Fibroblast of peridontal ligament (primary cell): ENCODE measurements around the gene ERBB4.
"Not testable (repeated sequence)": the region's sequence is repeated elsewhere in the genome, so short reads cannot be mapped to it uniquely, and the experiment has no call there.

Source experiments
- DNase-seq: peaks from one replicate; pipeline ENCODE4 v3.0.0-alpha.2; 2010; ENCODE audit errors: extremely low read depth

ERBB4 gene

DNA sequence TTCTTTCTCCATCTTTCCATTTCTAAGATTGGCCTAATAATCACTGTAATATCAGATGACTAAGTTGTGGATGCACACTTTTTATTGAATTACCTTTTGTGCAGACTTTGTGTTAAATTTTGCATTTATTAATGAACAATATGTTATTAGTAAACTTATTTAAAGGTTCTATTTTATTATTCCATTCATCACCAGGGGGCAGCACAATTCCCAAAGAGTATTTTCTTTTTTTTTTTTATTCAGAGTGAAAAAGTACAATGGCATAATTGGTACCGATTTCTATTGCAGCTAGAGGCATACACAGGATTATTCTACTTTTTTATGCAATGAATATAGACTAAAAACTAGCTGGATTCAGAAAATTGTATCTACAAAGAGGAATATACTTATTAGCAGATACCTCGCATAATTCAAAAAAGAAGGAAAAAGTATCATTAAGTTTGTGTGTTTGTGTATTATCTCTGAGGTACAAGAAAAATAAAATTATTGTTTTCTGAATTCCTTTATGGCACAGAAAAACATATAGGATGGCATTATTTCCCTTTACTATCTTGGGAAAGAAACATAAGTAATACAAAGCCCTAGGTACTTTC is 390.6 kb downstream of the ERBB4 start:
- peak; percentile 45 for DNase-seq

GRCh38 chr2:212146416-212146815 is 392.2 kb downstream of the ERBB4 start:
- no peak for DNase-seq

DNA sequence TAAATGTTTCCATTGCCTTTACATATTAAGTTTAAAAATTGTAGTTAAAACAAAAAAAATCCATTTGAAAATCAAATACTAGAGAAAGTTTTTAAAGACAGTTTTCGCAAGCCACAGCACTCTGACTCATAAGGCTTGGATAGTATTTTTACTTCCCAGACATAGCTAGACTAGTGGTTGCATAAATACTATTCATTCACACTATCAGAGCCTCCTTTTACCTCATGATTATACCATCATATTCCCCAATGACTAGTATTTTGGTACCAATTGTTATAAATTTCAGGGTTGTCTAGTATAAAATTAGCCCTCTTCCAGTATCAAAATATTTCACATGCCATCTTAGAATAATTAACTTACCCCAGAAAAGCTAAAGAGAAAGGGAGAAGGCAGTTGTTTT is 393.5 kb downstream of the ERBB4 start:
- peak; percentile 87 for DNase-seq

DNA sequence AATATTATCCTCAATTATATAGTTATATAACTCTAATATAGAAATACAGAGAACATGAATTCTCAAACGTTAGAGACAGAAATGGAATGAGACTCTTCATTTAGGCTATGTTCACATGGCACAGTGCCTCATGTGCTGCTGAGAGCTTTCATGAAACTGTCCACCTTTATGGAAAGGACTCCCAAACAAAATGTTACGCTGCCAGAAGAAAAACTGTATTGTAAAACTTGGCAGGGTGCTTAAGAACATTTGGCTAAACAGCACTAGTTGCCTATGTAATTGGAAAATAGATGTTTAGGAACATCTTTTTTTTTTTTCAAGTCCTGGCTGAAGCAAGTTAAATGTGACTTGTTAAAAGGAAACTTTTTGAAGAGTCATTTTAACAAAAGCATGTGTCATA is 396.0 kb downstream of the ERBB4 start:
- DNase-seq: peak; percentile 36

- no peak for DNase-seq
Measured at GRCh38 chr2:212141499-212141898, 397.1 kb downstream of the ERBB4 start.

DNA sequence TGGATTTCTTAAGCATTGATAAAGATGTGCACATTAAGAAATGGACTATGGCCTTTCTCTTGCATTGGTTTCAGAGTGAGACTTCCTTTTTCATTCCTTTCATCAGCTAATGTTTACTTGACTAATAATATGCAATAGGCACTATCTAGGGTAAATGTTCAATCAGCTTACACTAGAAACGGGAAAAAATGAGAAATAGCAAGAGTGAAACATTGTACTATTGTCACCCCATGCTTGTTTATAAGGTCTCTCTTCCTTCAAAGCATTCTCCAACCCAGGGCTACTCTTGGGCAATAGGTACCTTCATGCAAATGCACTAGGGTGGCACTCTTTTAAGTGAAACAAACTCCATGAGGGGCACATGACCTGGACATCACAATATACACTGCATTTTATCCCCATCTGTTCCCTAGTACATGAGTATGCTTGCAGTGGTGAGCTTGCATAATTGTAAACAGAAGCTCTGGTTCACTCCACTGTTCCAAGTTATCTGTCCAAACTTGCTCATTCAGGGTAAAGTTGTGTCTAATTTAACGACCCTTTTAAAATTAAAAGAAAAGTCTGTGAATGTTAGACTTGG is 402.3 kb downstream of the ERBB4 start:
- peak; percentile 55 for DNase-seq

GRCh38 chr2:212135739-212136138 is 402.9 kb downstream of the ERBB4 start:
- DNase-seq: peak; percentile 73

- DNase-seq: no peak
Measured at GRCh38 chr2:212133337-212133736, 405.3 kb downstream of the ERBB4 start.

- DNase-seq: no peak
Measured at GRCh38 chr2:212124598-212124997, 414.0 kb downstream of the ERBB4 start.

- no peak for DNase-seq
Measured at GRCh38 chr2:212119591-212119990, 419.0 kb downstream of the ERBB4 start.

DNA sequence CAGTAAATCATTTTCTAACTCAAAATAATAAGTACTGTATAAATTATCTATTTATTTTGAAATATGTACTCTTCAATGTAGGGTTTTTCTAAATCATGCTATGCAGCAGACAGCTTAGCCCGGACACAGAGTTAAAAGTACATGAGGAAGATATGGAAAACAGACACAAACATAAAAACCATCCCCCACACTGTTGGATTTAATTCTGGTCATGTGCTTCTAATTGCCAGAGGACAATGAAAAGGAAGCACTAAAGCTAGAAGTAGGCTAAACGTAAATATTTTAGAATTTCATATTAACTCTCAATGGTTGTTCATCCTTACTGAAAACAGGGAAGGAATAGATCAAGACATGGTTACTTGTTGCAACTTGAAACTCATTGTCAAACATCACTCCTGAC is 420.7 kb downstream of the ERBB4 start:
- DNase-seq: no peak

DNA sequence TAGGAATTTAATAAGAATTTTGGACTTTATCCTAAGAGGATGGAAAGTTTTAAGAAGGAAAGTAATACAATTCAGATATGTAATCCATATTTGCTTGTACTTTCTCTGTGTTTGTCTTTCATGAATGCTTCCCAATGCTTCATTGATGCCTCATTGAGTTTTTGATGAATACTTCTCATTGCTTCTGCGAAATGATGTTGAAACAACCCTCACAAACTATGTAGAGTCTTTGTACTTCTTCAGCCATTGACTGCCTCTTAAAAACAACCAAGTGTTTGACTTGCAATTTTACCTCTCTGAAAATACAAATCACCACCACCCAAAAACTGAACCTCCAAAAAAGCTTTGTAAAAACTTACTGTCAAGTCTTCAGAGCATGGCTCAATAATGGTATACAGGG is 424.1 kb downstream of the ERBB4 start:
- no peak for DNase-seq

DNA sequence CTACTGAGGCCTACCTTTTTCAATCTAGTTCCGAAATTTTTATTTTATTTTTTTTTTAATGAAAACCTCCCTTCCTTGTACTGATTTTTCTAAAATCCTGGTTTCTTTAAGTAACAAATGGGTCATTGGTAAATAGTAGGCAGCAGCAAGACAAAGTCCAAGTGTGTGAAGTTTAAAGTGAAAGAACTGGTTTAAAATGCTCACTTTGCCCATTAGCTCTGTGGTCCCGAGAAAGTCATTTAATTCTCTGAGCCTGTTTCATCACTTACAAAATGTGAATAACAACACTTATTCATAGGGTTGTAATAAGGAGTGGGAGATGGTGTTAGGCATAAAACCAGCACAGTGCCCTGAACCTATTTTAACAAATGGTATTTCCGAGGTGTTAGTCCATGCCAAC is 426.2 kb downstream of the ERBB4 start:
- DNase-seq: no peak

DNA sequence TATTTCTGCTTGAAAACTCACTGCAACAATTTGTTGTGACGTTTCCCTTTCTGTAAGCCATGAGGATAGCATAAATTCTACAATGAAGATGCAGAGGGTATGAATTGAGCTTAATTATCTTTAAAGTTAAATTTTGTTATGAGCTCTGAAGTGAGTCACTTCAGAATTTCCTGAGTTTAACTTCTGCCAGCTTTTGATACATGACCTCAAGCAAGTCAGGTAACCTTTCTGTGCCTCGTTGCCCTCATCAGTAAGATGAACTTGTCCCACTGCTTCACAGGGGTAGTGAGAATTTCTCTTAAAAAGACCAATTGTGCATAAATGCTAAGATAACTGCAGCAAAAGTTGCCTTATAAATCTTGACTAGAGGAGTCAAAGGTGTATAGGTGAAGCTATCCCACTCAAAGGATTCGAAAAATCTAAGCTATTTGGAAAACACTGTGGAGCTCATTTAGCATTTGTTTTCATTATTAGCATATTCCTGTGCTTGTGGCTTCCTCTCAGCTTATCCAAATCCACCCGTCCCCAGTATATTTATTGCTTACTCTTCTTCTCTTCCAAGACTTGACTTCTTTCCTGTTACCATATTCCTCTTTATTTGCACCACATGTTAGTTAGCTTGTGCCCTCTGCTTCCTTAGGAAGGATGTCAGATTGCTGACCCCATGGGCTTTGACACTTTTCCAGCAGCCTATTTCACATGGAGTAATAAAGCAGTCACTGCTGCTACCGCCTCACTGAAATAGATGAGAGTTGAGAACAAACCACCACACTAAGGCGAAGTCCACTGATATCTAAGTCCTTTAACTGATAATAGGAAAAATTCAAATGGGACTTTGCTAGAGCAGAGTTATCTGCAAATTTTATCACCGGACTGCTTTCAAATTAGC is 428.6 kb downstream of the ERBB4 start:
- DNase-seq: no peak

DNA sequence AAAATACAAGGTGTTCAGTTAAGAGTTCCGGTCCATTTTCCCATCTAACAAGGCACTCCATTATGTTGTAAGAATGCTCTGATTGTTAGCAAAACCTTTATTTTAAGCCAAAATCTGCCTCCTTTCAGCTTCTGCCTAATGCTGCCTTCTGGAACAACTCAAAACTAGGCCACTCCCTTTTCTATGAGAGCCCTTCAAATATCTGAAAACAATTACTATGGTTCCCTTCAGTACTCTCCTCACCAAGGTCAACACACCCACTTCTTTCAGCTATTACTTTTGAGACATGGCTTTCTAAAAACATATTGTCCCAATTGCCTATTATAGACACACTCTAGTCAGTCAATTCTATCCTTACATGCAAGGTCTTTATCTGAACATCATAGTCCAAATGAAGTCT is 429.4 kb downstream of the ERBB4 start:
- no peak for DNase-seq

GRCh38 chr2:212107989-212108388 is 430.6 kb downstream of the ERBB4 start:
- no peak for DNase-seq

- no peak for DNase-seq
Measured at GRCh38 chr2:212107014-212107413, 431.6 kb downstream of the ERBB4 start.

GRCh38 chr2:212106536-212106935 is 432.1 kb downstream of the ERBB4 start:
- not testable (repeated sequence) for DNase-seq

DNA sequence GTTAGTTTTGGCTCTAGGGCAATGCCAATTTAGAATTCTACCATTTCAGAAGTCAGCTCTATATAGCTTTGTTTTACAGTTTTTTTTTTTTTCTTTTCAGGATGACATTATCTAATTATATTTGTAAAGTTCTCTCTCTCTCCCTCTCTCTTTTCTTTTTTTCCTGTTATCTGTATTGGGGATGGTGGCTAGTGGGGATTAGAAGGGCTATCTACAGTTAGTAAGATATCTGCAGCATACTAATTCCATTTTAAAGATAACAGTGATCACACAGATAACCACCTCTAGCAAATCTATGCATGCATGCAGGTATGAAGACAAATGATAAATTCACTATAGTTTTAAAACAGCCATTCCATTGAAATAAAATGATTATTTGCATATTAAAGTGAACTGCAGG is 438.9 kb downstream of the ERBB4 start:
- DNase-seq: no peak

DNA sequence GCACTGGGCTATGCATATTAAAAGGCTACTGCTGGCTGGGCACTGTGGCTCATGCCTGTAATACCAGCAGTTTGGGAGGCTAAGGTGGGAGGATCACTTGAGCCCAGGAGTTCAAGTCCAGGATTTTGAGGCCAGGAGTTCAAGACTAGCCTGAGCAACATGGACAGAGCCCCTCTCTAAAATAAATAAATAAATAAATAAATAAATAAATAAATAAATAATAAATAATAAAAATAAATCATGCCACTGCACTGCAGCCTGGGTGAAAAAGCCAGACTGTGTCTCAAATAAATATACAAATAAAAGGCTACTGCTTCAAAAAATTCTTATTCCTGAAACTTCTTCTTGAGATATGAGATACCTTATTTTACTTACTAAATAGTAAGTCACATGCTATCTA is 439.6 kb downstream of the ERBB4 start:
- DNase-seq: no peak

DNA sequence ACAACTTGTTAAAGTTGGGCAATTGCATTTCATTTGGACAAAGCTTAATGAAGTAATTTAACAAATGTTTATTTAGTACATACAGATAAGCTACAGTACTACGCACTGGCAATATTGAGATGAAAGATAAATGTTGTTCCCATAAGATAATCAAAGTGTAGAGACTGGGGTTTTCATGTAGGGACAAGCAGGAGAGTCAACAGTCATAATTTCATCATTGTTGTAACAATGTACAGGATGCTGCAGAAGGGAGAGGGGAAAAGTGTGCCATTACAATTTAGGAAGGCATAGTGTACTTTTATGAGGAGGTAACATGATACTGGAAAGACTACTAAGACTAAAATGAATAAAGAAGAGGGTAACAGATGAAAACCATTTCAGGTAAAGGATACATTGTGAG is 441.6 kb downstream of the ERBB4 start:
- DNase-seq: no peak

GRCh38 chr2:212089873-212090272 is 448.7 kb downstream of the ERBB4 start:
- no peak for DNase-seq

DNA sequence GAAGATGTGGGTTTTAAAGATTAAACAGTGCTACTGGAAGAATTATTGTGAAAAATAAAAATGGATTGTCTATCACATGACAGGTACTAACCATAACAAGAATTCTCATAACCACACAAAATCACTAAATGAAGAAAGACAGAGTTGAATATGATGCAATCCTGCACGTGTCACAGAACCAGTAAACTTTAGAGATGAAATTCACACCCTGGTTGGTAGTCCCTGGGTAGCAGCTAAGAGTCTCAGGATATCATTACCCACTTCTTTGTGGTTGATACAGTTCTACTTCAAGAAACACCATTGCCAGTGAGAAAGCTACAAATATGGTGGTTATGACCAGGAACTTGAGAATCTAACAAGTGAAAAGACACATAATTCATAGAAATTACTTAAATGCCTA is 450.2 kb downstream of the ERBB4 start:
- no peak for DNase-seq
